HFFc6 (cell line): ENCODE measurements around the gene TMEM201. TPM values are rescaled to one million over a fixed set of nuclear protein-coding genes. Genes with fewer than 3 reads are reported as not detected.
"Not testable (repeated sequence)": the region's sequence is repeated elsewhere in the genome, so short reads cannot be mapped to it uniquely, and the experiment has no call there.

Source experiments
- DNase-seq: peaks from one replicate; pipeline ENCODE4 v3.0.0-alpha.2; 2018
- H3K27ac Mint-ChIP-seq: 2 replicates; pipeline ENCODE4 v1.8.0; 2020; ENCODE audit warnings: mild to moderate bottlenecking, mixed read lengths
- H3K27me3 Mint-ChIP-seq: 2 replicates; pipeline ENCODE4 v1.8.0; 2021; ENCODE audit warnings: mild to moderate bottlenecking, moderate library complexity, mixed read lengths; ENCODE audit not compliant: insufficient read depth
- H3K36me3 Mint-ChIP-seq: 2 replicates; pipeline ENCODE4 v1.8.0; 2021; ENCODE audit warnings: low read depth, mixed read lengths
- H3K4me1 Mint-ChIP-seq: 2 replicates; pipeline ENCODE4 v1.8.0; 2020; ENCODE audit warnings: low read depth, mixed read lengths
- H3K4me3 Mint-ChIP-seq: 2 replicates; pipeline ENCODE4 v1.8.0; 2020; ENCODE audit warnings: mild to moderate bottlenecking, moderate library complexity, mixed read lengths
- H3K9me3 Mint-ChIP-seq: 2 replicates; pipeline ENCODE4 v1.8.0; 2020; ENCODE audit warnings: mild to moderate bottlenecking, mixed read lengths
- CTCF ChIP-seq: fragments of 200-600 bp; sonication (generic); IDR thresholded peaks from 2 replicates; pipeline ENCODE4 v1.5.0; 2021; ENCODE audit warnings: antibody characterized with exemption, mild to moderate bottlenecking
- total RNA-seq, 6 experiments: library from RNA; stranded (reverse); fragmentation: NEBNext Ultra II Directional; extraction: Animal tissue kit (Norgen Biotek cat#: 25700); gene quantifications; 2 replicates in 1 of 6; 3 replicates in 5 of 6; pipeline ENCODE4 v1.2.3, GENCODE V29; 2021

Gene TMEM201
- total RNA-seq, 6 experiments from 2014 or later = 10.5 to 14.0 (median 11.2) TPM

DNA sequence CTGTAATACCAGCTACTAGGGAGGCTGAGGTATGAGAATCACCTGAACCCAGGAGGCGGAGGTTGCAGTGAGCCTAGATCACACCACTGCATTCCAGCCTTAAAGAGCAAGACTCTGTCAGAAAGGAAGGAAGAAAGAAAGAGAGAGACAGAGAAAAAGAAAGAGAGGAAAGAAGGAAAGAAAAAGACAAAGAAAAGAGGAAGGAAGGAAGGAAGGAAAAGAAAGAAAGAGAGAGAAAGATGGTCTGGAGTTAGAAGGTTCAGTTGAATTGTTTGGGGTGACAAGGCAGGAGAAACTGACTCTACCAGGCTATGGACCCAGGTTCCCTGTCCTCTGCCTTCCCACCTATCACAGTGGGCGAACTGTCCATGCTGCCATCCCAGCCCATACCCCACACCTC, 35.4 kb downstream of the TMEM201 start:
- no peak for TF ChIP-seq CTCF
- no peak overlapping the region for H3K4me3 Mint-ChIP-seq
- no peak overlapping the region for H3K27ac Mint-ChIP-seq
- H3K36me3 Mint-ChIP-seq = no peaks in the 10 kb centered on the region
- DNase-seq = no peak
- peaks cover 1% of the 10 kb centered on the region for H3K27me3 Mint-ChIP-seq
- no peaks in the 10 kb centered on the region for H3K9me3 Mint-ChIP-seq
- H3K4me1 Mint-ChIP-seq = peaks cover 13% of the 10 kb centered on the region

DNA sequence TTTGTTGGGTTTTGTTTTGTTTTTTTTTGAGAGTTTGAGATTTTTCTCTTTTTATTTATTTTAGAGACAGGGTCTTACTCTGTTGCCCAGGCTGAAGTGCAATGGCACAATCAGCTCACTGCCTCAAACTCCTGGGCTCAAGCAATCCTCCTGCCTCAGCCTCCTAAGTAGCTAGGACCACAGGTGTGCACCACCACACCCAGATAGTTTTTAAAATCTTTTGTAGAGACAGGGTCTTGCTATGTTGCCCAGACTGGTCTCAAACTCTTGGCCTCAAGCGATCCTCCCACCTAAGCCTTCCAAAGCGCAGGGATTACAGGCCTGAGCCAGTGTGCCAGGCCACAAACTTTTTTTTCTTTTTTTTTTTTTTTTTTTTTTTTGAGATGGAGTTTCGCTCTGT, 36.3 kb downstream of the TMEM201 start:
- H3K9me3 Mint-ChIP-seq, DNase-seq, H3K36me3 Mint-ChIP-seq, H3K4me3 Mint-ChIP-seq, H3K27me3 Mint-ChIP-seq, H3K27ac Mint-ChIP-seq: not testable (repeated sequence)
- peaks cover 11% of the 10 kb centered on the region for H3K4me1 Mint-ChIP-seq

DNA sequence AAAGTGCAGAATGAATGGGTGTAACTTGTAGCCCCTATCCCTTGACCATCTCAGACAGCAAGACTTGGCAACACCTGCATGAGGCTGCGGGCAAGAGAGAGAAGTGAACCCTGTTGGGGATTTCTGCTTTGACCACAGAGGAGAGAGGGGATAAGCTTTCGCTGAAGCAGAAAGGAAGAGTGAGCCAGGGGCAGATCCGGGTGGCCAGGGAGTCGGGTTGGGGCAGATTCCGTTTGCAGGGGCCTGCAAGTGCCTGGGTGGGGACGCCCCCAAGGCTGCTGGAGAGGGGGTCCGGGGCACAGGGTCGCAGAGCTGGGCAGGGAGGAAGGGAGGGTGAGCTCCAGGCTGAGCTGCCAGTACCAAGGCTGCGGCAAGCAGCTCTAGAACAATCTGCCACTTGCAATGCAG, 37.5 kb downstream of the TMEM201 start:
- Mint-ChIP-seq H3K36me3 (no peaks in the 10 kb centered on the region), H3K9me3 (no peaks in the 10 kb centered on the region)
- no peak for TF ChIP-seq CTCF

GRCh38 chr1:9628541-9629444, 40.1 kb downstream of the TMEM201 start:
- DNase-seq = no peak
- no peak overlapping the region for H3K27ac Mint-ChIP-seq
- H3K36me3 Mint-ChIP-seq = no peaks in the 10 kb centered on the region
- peaks cover 9% of the 10 kb centered on the region; the same call in 1 of the 2 replicates for H3K27me3 Mint-ChIP-seq
- H3K9me3 Mint-ChIP-seq = no peaks in the 10 kb centered on the region
- H3K4me3 Mint-ChIP-seq = no peak overlapping the region
- no peak for TF ChIP-seq CTCF
- peaks cover 6% of the 10 kb centered on the region for H3K4me1 Mint-ChIP-seq

More for the DNA sequence above, 37.5 kb downstream of the TMEM201 start:
- Mint-ChIP-seq H3K4me3 (peak overlapping the region; percentile 54), H3K27ac (no peak overlapping the region), H3K4me1 (peaks cover 7% of the 10 kb centered on the region), H3K27me3 (peaks cover 1% of the 10 kb centered on the region)
- no peak for DNase-seq

DNA sequence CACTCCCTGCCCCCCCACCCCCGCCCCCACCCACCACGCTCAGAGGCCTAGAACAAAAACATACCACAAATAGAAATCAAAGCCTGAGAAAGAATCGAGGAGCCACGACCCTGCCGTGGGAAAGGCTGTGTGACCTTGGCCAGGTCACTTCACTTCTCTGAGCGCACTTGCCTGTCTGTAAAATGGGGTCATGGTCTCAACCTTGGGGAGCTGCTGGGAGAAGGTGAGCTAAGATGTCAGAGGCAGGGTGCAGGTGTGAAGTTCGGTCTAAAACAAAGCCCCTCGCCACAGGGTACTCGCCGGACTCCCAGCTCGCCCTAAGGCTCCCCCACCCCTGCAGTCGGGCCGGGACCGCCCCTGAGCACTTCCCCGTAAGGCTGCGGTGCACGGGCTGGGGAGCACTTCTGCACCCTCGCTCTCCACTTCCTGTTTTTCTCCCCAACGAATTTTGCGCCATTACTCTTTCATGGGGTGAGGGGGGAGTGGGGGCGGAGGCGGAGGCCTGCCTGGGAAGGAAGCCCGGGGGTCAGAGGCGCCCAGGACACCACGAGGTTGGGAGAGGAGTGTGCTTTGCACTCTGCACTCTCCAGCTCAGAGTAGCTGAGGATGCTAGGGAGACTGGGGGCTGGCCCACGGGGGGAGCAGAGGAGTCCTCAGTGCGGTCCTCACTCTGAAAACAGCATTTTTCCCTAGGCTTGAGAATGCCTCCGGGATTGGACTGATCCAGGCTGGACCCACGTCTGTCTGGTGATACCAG, 40.9 kb downstream of the TMEM201 start:
- no peak for TF ChIP-seq CTCF
- peaks cover 14% of the 10 kb centered on the region; the same call in 1 of the 2 replicates for H3K27me3 Mint-ChIP-seq
- no peak for DNase-seq
- H3K4me3 Mint-ChIP-seq = no peak overlapping the region
- H3K27ac Mint-ChIP-seq = no peak overlapping the region
- no peaks in the 10 kb centered on the region for H3K36me3 Mint-ChIP-seq
- H3K4me1 Mint-ChIP-seq = peaks cover 6% of the 10 kb centered on the region
- H3K9me3 Mint-ChIP-seq = peaks cover 3% of the 10 kb centered on the region
